GM18868 (cell line): ENCODE results near the gene TGFB3.

Source experiments
- ATAC-seq: cut with Tn5 transposase; IDR thresholded peaks from one replicate; pipeline ENCODE4 v1.9.1; 2021; ENCODE audit warnings: mild to moderate bottlenecking, moderate library complexity; ENCODE audit not compliant: unreplicated experiment

TGFB3 gene

GRCh38 chr14:75910048-75910447, 71.7 kb downstream of the TGFB3 start:
- no peak for ATAC-seq

GRCh38 chr14:75909630-75910029, 72.2 kb downstream of the TGFB3 start:
- no peak for ATAC-seq
